ENCODE results near the gene ANO1.
"Not testable (repeated sequence)": the region's sequence is repeated elsewhere in the genome, so short reads cannot be mapped to it uniquely, and the experiment has no call there.

The ANO1 gene

GRCh38 chr11:70192666-70193410, 114.7 kb downstream of the ANO1 start:
- no peak for DNase-seq (ENCODE audit: low read depth)
- no peak for TF ChIP-seq CTCF (conservative IDR thresholded peaks at IDR 0.05; ENCODE audit: low read length)
- H3K4me3 ChIP-seq (ENCODE audit: low read length): no peak overlapping the region

- TF ChIP-seq CTCF (conservative IDR thresholded peaks at IDR 0.05; ENCODE audit: low read length): no peak
- DNase-seq (ENCODE audit: low read depth): no peak
These were observed 115.5 kb downstream of the ANO1 start for GRCh38 chr11:70193411-70194292.

GRCh38 chr11:70194792-70195791, 117.0 kb downstream of the ANO1 start:
- no peak for DNase-seq (ENCODE audit: low read depth)
- TF ChIP-seq CTCF (conservative IDR thresholded peaks at IDR 0.05; ENCODE audit: low read length): no peak
- no peak overlapping the region for H3K4me3 ChIP-seq (ENCODE audit: low read length)

More at GRCh38 chr11:70193411-70194292, 115.5 kb downstream of the ANO1 start:
- no peak overlapping the region for H3K4me3 ChIP-seq (ENCODE audit: low read length)

GRCh38 chr11:70200212-70200844, 122.2 kb downstream of the ANO1 start:
- DNase-seq (ENCODE audit: low read depth): no peak
- no peak overlapping the region for H3K4me3 ChIP-seq (ENCODE audit: low read length)
- no peak for TF ChIP-seq CTCF (conservative IDR thresholded peaks at IDR 0.05; ENCODE audit: low read length)

DNA sequence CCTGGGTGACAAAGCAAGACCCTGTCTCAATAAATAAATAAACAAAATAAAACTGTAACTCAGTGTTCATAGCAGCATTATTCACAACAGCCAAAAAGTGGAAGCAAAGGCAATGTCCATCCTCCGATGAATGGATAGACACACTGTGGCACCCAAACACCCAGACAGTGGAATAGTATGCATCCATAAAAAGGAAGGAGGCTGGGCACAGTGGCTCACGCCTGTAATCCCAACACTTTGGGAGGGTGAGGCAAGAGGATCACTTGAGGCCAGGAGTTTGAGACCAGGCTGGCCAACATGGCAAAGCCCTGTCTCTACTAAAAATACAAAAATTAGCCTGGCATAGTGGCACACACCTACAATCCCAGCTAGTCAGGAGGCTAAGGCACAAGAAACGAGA, 122.9 kb downstream of the ANO1 start:
- H3K4me3 ChIP-seq (ENCODE audit: low read length); DNase-seq (ENCODE audit: low read depth): not testable (repeated sequence)

GRCh38 chr11:70201882-70202861, 124.1 kb downstream of the ANO1 start:
- peak; percentile 62 for DNase-seq (ENCODE audit: low read depth)
- peak overlapping the region; percentile 98 for H3K4me3 ChIP-seq (ENCODE audit: low read length)
- TF ChIP-seq CTCF (conservative IDR thresholded peaks at IDR 0.05; ENCODE audit: low read length): no peak
